Trophoblast cell (in vitro differentiated cells and primary cell): ENCODE measurements around the gene HSD17B8.

Experiments used
- DNase-seq, 2 donors: peaks; one replicate each; pipeline ENCODE4 v3.0.0-alpha.2; 2016
- H2AFZ ChIP-seq: 2 replicates; pipeline ENCODE4 v1.6.1; 2013; ENCODE audit warnings: low read length, moderate library complexity, mild to moderate bottlenecking; ENCODE audit not compliant: insufficient read depth, poor library complexity
- H2AK5ac ChIP-seq: 2 replicates; pipeline ENCODE4 v1.6.1; 2013; ENCODE audit warnings: mild to moderate bottlenecking, low read length
- H2BK120ac ChIP-seq: 2 replicates; pipeline ENCODE4 v1.6.1; 2013; ENCODE audit warnings: low read length, mild to moderate bottlenecking, moderate library complexity; ENCODE audit not compliant: insufficient read depth, poor library complexity
- H2BK12ac ChIP-seq: 2 replicates; pipeline ENCODE4 v1.6.1; 2013; ENCODE audit warnings: mild to moderate bottlenecking, low read length, moderate library complexity
- H2BK5ac ChIP-seq: 2 replicates; pipeline ENCODE4 v1.6.1; 2013; ENCODE audit warnings: low read length, low read depth, moderate library complexity, mild to moderate bottlenecking; ENCODE audit not compliant: poor library complexity
- H3K14ac ChIP-seq: 2 replicates; pipeline ENCODE4 v1.6.1; 2013; ENCODE audit warnings: mild to moderate bottlenecking, low read length
- H3K18ac ChIP-seq: 2 replicates; pipeline ENCODE4 v1.6.1; 2013; ENCODE audit warnings: mild to moderate bottlenecking, low read length
- H3K23ac ChIP-seq: 2 replicates; pipeline ENCODE4 v1.6.1; 2013; ENCODE audit warnings: low read length
- H3K27ac ChIP-seq: 2 replicates; pipeline ENCODE4 v1.5.1; 2013; ENCODE audit warnings: low read depth, mild to moderate bottlenecking, inconsistent platforms, low read length, moderate library complexity
- H3K27me3 ChIP-seq: 2 replicates; pipeline ENCODE4 v1.6.1; 2013; ENCODE audit warnings: inconsistent platforms, mild to moderate bottlenecking, low read length, moderate library complexity; ENCODE audit not compliant: insufficient read depth
- H3K36me3 ChIP-seq, 2 experiments: 1 replicate in 1 of 2; 2 replicates in 1 of 2; pipeline ENCODE4 v1.6.1; 2013; ENCODE audit warnings: low read length in 2 of 2, mild to moderate bottlenecking in 2 of 2, moderate library complexity in 1 of 2; ENCODE audit not compliant: insufficient read depth in 2 of 2, control insufficient read depth in 1 of 2
- H3K4ac ChIP-seq: 2 replicates; pipeline ENCODE4 v1.6.1; 2013; ENCODE audit warnings: low read depth, mild to moderate bottlenecking, low read length, moderate library complexity
- H3K4me1 ChIP-seq, 2 experiments: 1 replicate in 1 of 2; 2 replicates in 1 of 2; pipeline ENCODE4 v1.6.1; 2013; ENCODE audit warnings: low read length in 2 of 2, mild to moderate bottlenecking in 2 of 2, moderate library complexity in 1 of 2; ENCODE audit not compliant: insufficient read depth in 2 of 2, control insufficient read depth in 1 of 2
- H3K4me2 ChIP-seq: 2 replicates; pipeline ENCODE4 v1.6.1; 2013; ENCODE audit warnings: inconsistent platforms, mild to moderate bottlenecking, low read length, moderate library complexity
- H3K4me3 ChIP-seq: 2 replicates; pipeline ENCODE4 v1.5.1; 2013; ENCODE audit warnings: mild to moderate bottlenecking, low read depth, low read length, inconsistent platforms
- H3K79me1 ChIP-seq: one replicate; pipeline ENCODE4 v1.6.1; 2013; ENCODE audit warnings: low read length
- H3K79me2 ChIP-seq: 2 replicates; pipeline ENCODE4 v1.6.1; 2013; ENCODE audit warnings: low read length, mild to moderate bottlenecking; ENCODE audit not compliant: control insufficient read depth, insufficient read depth, poor library complexity
- H3K9ac ChIP-seq: 2 replicates; pipeline ENCODE4 v1.6.1; 2013; ENCODE audit warnings: mild to moderate bottlenecking, low read length
- H3K9me3 ChIP-seq: 2 replicates; pipeline ENCODE4 v1.6.1; 2013; ENCODE audit warnings: low read depth, mild to moderate bottlenecking, control low read depth, inconsistent platforms, low read length; ENCODE audit not compliant: insufficient read depth
- H4K12ac ChIP-seq: 2 replicates; pipeline ENCODE4 v1.6.1; 2013; ENCODE audit warnings: low read depth, mild to moderate bottlenecking, low read length, moderate library complexity
- H4K8ac ChIP-seq: 2 replicates; pipeline ENCODE4 v1.6.1; 2013; ENCODE audit warnings: low read depth, mild to moderate bottlenecking, low read length, moderate library complexity
- H4K91ac ChIP-seq: one replicate; pipeline ENCODE4 v1.6.1; 2013; ENCODE audit warnings: low read depth, mild to moderate bottlenecking, low read length, moderate library complexity
- WGBS: extraction: QIAGEN DNeasy Blood & Tissue Kit; methylation state at CpG from one replicate; pipeline ENCODE4 v1.1.7; 2013; ENCODE audit warnings: missing lambda C conversion rate; ENCODE audit not compliant: insufficient read length, insufficient coverage; ENCODE audit errors: extremely low coverage; 5-methylcytosine and 5-hydroxymethylcytosine counted together

Gene HSD17B8

DNA sequence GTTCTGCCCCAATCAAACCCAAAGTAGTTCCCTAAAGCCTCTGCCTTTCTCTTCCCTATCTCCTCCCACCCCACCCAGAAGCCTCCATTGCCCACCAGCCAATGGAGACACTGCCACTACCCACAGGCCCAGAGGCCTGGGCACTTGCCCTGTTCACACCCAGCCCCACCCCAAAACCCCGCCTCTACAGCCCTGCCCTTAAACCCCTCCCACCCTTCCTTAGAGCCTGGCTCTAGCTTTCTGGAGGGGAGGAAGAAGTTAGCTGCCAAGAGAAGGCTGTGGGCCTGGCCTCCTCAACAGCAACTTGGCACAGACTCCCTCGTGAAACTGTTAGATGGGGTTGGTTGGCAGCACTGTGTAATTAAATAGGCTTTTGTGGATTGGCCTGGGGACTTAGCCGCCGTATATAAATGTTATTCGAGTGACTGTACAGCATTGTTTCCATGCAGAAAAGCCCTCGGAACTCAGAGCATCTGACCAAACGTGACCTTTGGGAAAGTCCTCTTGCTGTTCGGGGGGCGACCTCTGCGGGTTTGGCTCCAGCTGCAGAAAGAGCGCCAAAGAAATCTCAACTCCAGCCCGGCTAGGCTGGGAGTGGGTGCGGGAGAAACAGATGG, 43.6 kb upstream of the HSD17B8 start:
- no peak overlapping the region for H3K18ac ChIP-seq
- H3K9me3 ChIP-seq: no peaks in the 10 kb centered on the region
- H3K23ac ChIP-seq: no peak overlapping the region
- no peak overlapping the region for H3K14ac ChIP-seq
- no peak overlapping the region for H3K4me2 ChIP-seq
- H4K91ac ChIP-seq: no peak overlapping the region
- no peak overlapping the region for H2BK5ac ChIP-seq
- peak in 1 of 2 donors; percentile 17 for DNase-seq
- H2AFZ ChIP-seq: no peak overlapping the region
- H2BK12ac ChIP-seq: no peak overlapping the region
- H3K36me3 ChIP-seq: no peaks in the 10 kb centered on the region
- H3K9ac ChIP-seq: no peak overlapping the region
- peaks cover 0 to 4% of the 10 kb centered on the region in 2 experiments for H3K4me1 ChIP-seq
- no peak overlapping the region for H4K12ac ChIP-seq
- no peaks in the 10 kb centered on the region for H3K27me3 ChIP-seq
- no peak overlapping the region for H2AK5ac ChIP-seq
- H3K4me3 ChIP-seq: no peak overlapping the region
- no peak overlapping the region for H3K27ac ChIP-seq
- no peak overlapping the region for H2BK120ac ChIP-seq
- no peak overlapping the region for H3K4ac ChIP-seq
- H3K79me2 ChIP-seq: no peaks in the 10 kb centered on the region
- peaks cover 3% of the 10 kb centered on the region for H3K79me1 ChIP-seq
- no CpG with 5 or more reads among the region's 13 CpGs for WGBS
- no peak overlapping the region for H4K8ac ChIP-seq

GRCh38 chr6:33161354-33162331, 42.8 kb upstream of the HSD17B8 start:
- no peak overlapping the region for H3K18ac ChIP-seq
- no peaks in the 10 kb centered on the region for H3K79me2 ChIP-seq
- no peak overlapping the region for H3K27ac ChIP-seq
- H2AK5ac ChIP-seq: no peak overlapping the region
- H4K8ac ChIP-seq: peak overlapping the region; percentile 80
- no peaks in the 10 kb centered on the region for H3K36me3 ChIP-seq
- peak overlapping the region; percentile 5 for H3K14ac ChIP-seq
- no peak overlapping the region for H3K4ac ChIP-seq
- H3K27me3 ChIP-seq: no peaks in the 10 kb centered on the region
- H2BK120ac ChIP-seq: no peak overlapping the region
- H3K9me3 ChIP-seq: no peaks in the 10 kb centered on the region
- H3K4me1 ChIP-seq: peaks cover 0 to 4% of the 10 kb centered on the region in 2 experiments
- no peak overlapping the region for H3K9ac ChIP-seq
- H3K4me3 ChIP-seq: peak overlapping the region; percentile 69
- peak; percentile 55 to 79 for DNase-seq
- H3K4me2 ChIP-seq: peak overlapping the region; percentile 86
- H3K79me1 ChIP-seq: peaks cover 3% of the 10 kb centered on the region
- peak overlapping the region; percentile 0 for H4K12ac ChIP-seq
- H2BK5ac ChIP-seq: no peak overlapping the region
- H2AFZ ChIP-seq: peak overlapping the region; percentile 31
- WGBS: no CpG with 5 or more reads among the region's 58 CpGs
- H4K91ac ChIP-seq: no peak overlapping the region
- H3K23ac ChIP-seq: no peak overlapping the region
- no peak overlapping the region for H2BK12ac ChIP-seq

GRCh38 chr6:33163540-33163939, 40.9 kb upstream of the HSD17B8 start:
- H2AK5ac ChIP-seq: no peak overlapping the region
- peaks cover 0 to 4% of the 10 kb centered on the region in 2 experiments for H3K4me1 ChIP-seq
- H3K4ac ChIP-seq: no peak overlapping the region
- no peak overlapping the region for H3K4me2 ChIP-seq
- H3K27ac ChIP-seq: no peak overlapping the region
- no peak overlapping the region for H3K18ac ChIP-seq
- no peaks in the 10 kb centered on the region for H3K9me3 ChIP-seq
- H3K79me1 ChIP-seq: peaks cover 3% of the 10 kb centered on the region
- no peaks in the 10 kb centered on the region for H3K27me3 ChIP-seq
- no peak overlapping the region for H2BK12ac ChIP-seq
- H4K91ac ChIP-seq: no peak overlapping the region
- no peak overlapping the region for H3K9ac ChIP-seq
- H3K36me3 ChIP-seq: no peaks in the 10 kb centered on the region
- no peak overlapping the region for H4K12ac ChIP-seq
- no peaks in the 10 kb centered on the region for H3K79me2 ChIP-seq
- H3K14ac ChIP-seq: no peak overlapping the region
- no peak overlapping the region for H2AFZ ChIP-seq
- H2BK5ac ChIP-seq: no peak overlapping the region
- DNase-seq: no peak
- no peak overlapping the region for H2BK120ac ChIP-seq
- no peak overlapping the region for H4K8ac ChIP-seq
- no peak overlapping the region for H3K4me3 ChIP-seq
- whole genome bisulfite sequencing: no CpG with 5 or more reads among the region's 10 CpGs
- no peak overlapping the region for H3K23ac ChIP-seq

GRCh38 chr6:33164176-33164575, 40.3 kb upstream of the HSD17B8 start:
- no peak overlapping the region for H3K9ac ChIP-seq
- WGBS: no CpG with 5 or more reads among the region's 10 CpGs
- DNase-seq: no peak

More at GRCh38 chr6:33164176-33164575, 40.3 kb upstream of the HSD17B8 start:
- H4K12ac ChIP-seq: no peak overlapping the region
- no peak overlapping the region for H2AK5ac ChIP-seq
- H3K27ac ChIP-seq: no peak overlapping the region
- peaks cover 0 to 4% of the 10 kb centered on the region in 2 experiments for H3K4me1 ChIP-seq
- no peak overlapping the region for H4K91ac ChIP-seq
- no peak overlapping the region for H2BK12ac ChIP-seq
- no peaks in the 10 kb centered on the region for H3K27me3 ChIP-seq
- no peaks in the 10 kb centered on the region for H3K36me3 ChIP-seq
- no peak overlapping the region for H3K4me2 ChIP-seq
- no peak overlapping the region for H3K4ac ChIP-seq
- peaks cover 3% of the 10 kb centered on the region for H3K79me1 ChIP-seq
- no peak overlapping the region for H3K23ac ChIP-seq
- no peaks in the 10 kb centered on the region for H3K9me3 ChIP-seq
- no peak overlapping the region for H2AFZ ChIP-seq
- H3K18ac ChIP-seq: no peak overlapping the region
- no peaks in the 10 kb centered on the region for H3K79me2 ChIP-seq
- no peak overlapping the region for H2BK120ac ChIP-seq
- H4K8ac ChIP-seq: no peak overlapping the region
- no peak overlapping the region for H3K14ac ChIP-seq
- no peak overlapping the region for H3K4me3 ChIP-seq
- H2BK5ac ChIP-seq: no peak overlapping the region
